Right renal cortex interstitium (tissue), 3 donors: ENCODE results near the gene NR5A2. TPM values are rescaled to one million over a fixed set of nuclear protein-coding genes. Genes with fewer than 3 reads are reported as not detected.

Source experiments
- DNase-seq, 3 donors: peaks; one replicate each; pipeline ENCODE4 v3.0.0-alpha.2; 2013; ENCODE audit warnings: low read depth in 3 of 3, low spot score in 2 of 3
- polyA plus RNA-seq, 3 donors: library from polyadenylated mRNA; unstranded; fragments of 120-200 nt; gene quantifications; one replicate each; pipeline ENCODE4 v1.2.1, GENCODE V29; 2013; ENCODE audit not compliant: insufficient read length in 3 of 3

The NR5A2 gene
- polyA plus RNA-seq, 3 donors, result 2.2 to 2.5 (median 2.4) TPM

- no peak for DNase-seq
Measured at GRCh38 chr1:200062143-200062542, 34.6 kb downstream of the NR5A2 start.

GRCh38 chr1:200072636-200073285 lies 45.3 kb downstream of the NR5A2 start:
- no peak for DNase-seq

- DNase-seq, result no peak
Measured at GRCh38 chr1:200073286-200073637, 45.8 kb downstream of the NR5A2 start.

- DNase-seq, result no peak
Measured at GRCh38 chr1:200075522-200075921, 48.0 kb downstream of the NR5A2 start.

GRCh38 chr1:200075938-200076546 lies 48.5 kb downstream of the NR5A2 start:
- DNase-seq, result no peak

- DNase-seq, result no peak
Measured at GRCh38 chr1:200079232-200079940, 51.9 kb downstream of the NR5A2 start.

- DNase-seq, result no peak
Measured at GRCh38 chr1:200081151-200081968, 53.9 kb downstream of the NR5A2 start.

- no peak for DNase-seq
Measured at GRCh38 chr1:200081969-200082245, 54.4 kb downstream of the NR5A2 start.

- no peak for DNase-seq
Measured at GRCh38 chr1:200082329-200082728, 54.8 kb downstream of the NR5A2 start.

GRCh38 chr1:200090252-200091159 lies 63.0 kb downstream of the NR5A2 start:
- DNase-seq, result no peak

- no peak for DNase-seq
Measured at GRCh38 chr1:200095057-200095577, 67.6 kb downstream of the NR5A2 start.

GRCh38 chr1:200096774-200097173 lies 69.3 kb downstream of the NR5A2 start:
- DNase-seq, result no peak

GRCh38 chr1:200099040-200099439 lies 71.5 kb downstream of the NR5A2 start:
- DNase-seq, result no peak

GRCh38 chr1:200103966-200104583 lies 76.6 kb downstream of the NR5A2 start:
- no peak for DNase-seq

- no peak for DNase-seq
Measured at GRCh38 chr1:200107004-200107470, 79.5 kb downstream of the NR5A2 start.

GRCh38 chr1:200108659-200109058 lies 81.1 kb downstream of the NR5A2 start:
- DNase-seq, result no peak

GRCh38 chr1:200112290-200112689 lies 84.8 kb downstream of the NR5A2 start:
- DNase-seq, result no peak

GRCh38 chr1:200115532-200115931 lies 88.0 kb downstream of the NR5A2 start:
- no peak for DNase-seq

- no peak for DNase-seq
Measured at GRCh38 chr1:200116324-200116723, 88.8 kb downstream of the NR5A2 start.
